HG02840 (cell line): Measurements from ENCODE around the gene RNF180.
A peak's percentile ranks its signal among the peaks of the same experiment; 100 is the strongest.
"Not testable (repeated sequence)": the region's sequence is repeated elsewhere in the genome, so short reads cannot be mapped to it uniquely, and the experiment has no call there.

ENCODE experiments used
- ATAC-seq: cut with Tn5 transposase; IDR thresholded peaks from one replicate; pipeline ENCODE4 v1.9.1; 2021; ENCODE audit warnings: mild to moderate bottlenecking, moderate library complexity, moderate number of reproducible peaks; ENCODE audit not compliant: unreplicated experiment, low FRiP score

The RNF180 gene

GRCh38 chr5:64180661-64181343, 15.2 kb downstream of the RNF180 start:
- ATAC-seq, result no peak

- ATAC-seq, result no peak
These were observed 15.8 kb downstream of the RNF180 start for GRCh38 chr5:64181440-64181839.

- no peak for ATAC-seq
These were observed 18.3 kb downstream of the RNF180 start for GRCh38 chr5:64183956-64184355.

- no peak for ATAC-seq
These were observed 19.2 kb downstream of the RNF180 start for GRCh38 chr5:64184832-64185231.

- no peak for ATAC-seq
These were observed 23.1 kb downstream of the RNF180 start for GRCh38 chr5:64188776-64189175.

GRCh38 chr5:64190562-64191306, 25.1 kb downstream of the RNF180 start:
- ATAC-seq, result peak; percentile 49

GRCh38 chr5:64195981-64196380, 30.3 kb downstream of the RNF180 start:
- ATAC-seq, result no peak

GRCh38 chr5:64199425-64199824, 33.8 kb downstream of the RNF180 start:
- no peak for ATAC-seq

- no peak for ATAC-seq
These were observed 36.4 kb downstream of the RNF180 start for GRCh38 chr5:64201996-64202395.

- ATAC-seq, result no peak
These were observed 41.0 kb downstream of the RNF180 start for GRCh38 chr5:64206653-64207052.

- no peak for ATAC-seq
These were observed 42.3 kb downstream of the RNF180 start for GRCh38 chr5:64207978-64208377.

GRCh38 chr5:64209353-64209752, 43.7 kb downstream of the RNF180 start:
- no peak for ATAC-seq

GRCh38 chr5:64210866-64211265, 45.2 kb downstream of the RNF180 start:
- ATAC-seq, result no peak

GRCh38 chr5:64213011-64213410, 47.4 kb downstream of the RNF180 start:
- ATAC-seq, result no peak

- ATAC-seq, result no peak
These were observed 47.9 kb downstream of the RNF180 start for GRCh38 chr5:64213531-64213930.

GRCh38 chr5:64214132-64214531, 48.5 kb downstream of the RNF180 start:
- no peak for ATAC-seq

- ATAC-seq, result no peak
These were observed 56.3 kb downstream of the RNF180 start for GRCh38 chr5:64221911-64222310.

- ATAC-seq, result not testable (repeated sequence)
These were observed 59.8 kb downstream of the RNF180 start for GRCh38 chr5:64225286-64225981.

GRCh38 chr5:64227131-64227537, 61.5 kb downstream of the RNF180 start:
- ATAC-seq, result not testable (repeated sequence)

GRCh38 chr5:64229163-64229774, 63.6 kb downstream of the RNF180 start:
- ATAC-seq, result no peak

GRCh38 chr5:64260756-64261155, 95.1 kb downstream of the RNF180 start:
- ATAC-seq, result no peak
